GM12873 (cell line): ENCODE results near the gene NCOR1.

ENCODE experiments used
- TF ChIP-seq, protein P1 (sequence below): IDR thresholded peaks from 2 replicates; pipeline ENCODE4 v1.5.1; 2012; ENCODE audit warnings: low read depth, mild to moderate bottlenecking, moderate library complexity, low read length, control low read depth; ENCODE audit not compliant: insufficient read depth; ENCODE audit errors: missing control alignments

NCOR1 gene

DNA sequence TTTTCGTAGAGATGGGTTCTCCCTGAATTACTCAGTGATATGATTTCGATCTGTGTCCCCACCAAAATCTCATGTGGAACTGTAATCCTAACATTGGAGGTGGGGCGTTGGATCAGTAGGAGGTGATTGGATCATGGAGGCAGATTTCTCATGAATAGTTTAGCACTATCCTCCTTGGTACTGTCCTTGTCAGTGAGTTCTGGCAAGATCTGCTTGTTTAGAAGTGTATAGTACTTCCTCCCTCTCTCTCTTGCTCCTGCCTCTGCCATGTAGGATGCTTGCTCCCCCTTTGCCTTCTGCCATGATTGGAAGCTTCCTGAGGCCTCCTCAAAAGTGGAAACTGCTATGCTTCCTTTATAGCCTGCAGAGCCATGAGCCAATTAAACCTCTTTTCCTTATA lies 24.6 kb upstream of the NCOR1 start:
- TF ChIP-seq, protein P1, sequence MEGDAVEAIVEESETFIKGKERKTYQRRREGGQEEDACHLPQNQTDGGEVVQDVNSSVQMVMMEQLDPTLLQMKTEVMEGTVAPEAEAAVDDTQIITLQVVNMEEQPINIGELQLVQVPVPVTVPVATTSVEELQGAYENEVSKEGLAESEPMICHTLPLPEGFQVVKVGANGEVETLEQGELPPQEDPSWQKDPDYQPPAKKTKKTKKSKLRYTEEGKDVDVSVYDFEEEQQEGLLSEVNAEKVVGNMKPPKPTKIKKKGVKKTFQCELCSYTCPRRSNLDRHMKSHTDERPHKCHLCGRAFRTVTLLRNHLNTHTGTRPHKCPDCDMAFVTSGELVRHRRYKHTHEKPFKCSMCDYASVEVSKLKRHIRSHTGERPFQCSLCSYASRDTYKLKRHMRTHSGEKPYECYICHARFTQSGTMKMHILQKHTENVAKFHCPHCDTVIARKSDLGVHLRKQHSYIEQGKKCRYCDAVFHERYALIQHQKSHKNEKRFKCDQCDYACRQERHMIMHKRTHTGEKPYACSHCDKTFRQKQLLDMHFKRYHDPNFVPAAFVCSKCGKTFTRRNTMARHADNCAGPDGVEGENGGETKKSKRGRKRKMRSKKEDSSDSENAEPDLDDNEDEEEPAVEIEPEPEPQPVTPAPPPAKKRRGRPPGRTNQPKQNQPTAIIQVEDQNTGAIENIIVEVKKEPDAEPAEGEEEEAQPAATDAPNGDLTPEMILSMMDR: no peak

DNA sequence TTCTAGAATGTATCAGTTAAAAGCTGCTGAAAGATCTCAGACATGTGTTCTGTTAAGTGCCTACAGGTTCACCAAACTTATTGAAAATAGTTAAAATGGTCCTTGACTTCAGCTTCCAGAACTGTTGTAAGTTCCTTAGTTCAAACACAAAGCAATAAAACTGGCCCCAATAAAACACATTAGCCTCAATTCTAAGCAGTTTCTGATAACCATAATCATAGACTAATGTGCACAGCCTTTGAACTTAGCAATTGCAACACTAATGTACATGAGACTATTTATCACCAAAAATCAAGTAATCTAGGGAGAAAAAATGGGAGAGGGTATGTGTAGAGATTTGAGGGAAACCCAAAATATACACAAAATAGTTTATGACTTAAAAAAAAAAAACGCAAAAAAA lies 17.1 kb upstream of the NCOR1 start:
- TF ChIP-seq, protein P1: no peak

DNA sequence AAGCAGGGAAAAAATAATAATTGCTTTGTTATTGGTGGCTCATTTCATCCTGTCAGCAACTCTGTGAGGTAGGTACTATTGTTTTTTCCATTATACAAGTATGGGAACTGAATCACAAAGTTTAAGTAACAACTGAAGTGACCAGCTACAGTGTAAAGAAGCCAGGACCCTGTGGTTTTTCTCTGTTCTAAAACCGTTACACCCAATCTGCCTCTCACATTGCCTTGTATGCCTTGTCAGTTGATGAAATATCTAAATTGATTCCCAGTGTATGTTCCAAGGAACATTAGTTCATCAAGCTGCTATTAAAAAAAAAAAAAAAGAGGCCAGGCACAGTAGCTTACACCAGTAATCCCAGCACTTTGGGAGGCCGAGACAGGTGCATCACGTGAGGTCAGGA lies 7.1 kb upstream of the NCOR1 start:
- TF ChIP-seq, protein P1: no peak

DNA sequence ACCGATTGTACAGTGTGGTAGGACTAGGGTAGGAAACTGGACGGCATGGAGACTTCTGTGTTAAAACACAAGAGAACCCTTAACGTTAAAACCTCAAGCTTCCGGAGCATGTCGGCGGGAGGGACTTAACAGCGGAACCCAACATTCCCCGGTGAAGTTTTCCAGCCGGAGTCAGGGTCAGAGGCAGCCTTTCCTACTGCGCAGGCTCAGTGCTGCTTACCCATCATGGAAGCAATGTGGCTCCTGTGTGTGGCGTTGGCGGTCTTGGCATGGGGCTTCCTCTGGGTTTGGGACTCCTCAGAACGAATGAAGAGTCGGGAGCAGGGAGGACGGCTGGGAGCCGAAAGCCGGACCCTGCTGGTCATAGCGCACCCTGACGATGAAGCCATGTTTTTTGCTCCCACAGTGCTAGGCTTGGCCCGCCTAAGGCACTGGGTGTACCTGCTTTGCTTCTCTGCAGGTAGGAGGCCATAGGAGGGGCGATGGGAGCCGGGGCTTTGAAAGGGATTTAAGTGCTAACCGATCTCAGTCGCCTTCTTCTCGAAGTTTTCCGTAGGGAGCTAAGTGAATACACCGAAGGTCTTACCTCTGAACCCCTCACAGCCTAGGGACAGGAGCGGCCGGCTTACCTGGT lies 1.8 kb upstream of the NCOR1 start, which contains the start of gene PIGL:
TSS of gene PIGL (plus strand) at position 209 of the 634 bp plus-strand sequence. CDS start at position 226, 17 bp downstream.
- TF ChIP-seq, protein P1: no peak

DNA sequence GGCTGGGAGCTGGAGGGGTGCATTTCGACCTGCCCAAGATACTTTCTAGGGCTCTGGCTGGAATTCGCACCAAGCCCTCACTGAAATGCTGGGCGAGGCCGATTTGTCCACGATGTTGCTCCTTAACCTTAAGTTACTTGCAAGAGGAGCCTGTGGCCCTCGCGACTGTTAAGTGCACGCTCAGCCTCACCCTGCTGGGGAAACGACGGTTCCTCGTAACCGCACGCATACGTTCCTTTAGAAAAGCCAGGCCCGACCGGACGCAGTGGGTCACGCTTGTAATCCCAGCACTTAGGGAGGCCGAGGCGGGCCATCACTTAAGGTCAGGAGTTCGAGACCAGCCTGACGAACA lies 607 bp upstream of the NCOR1 start:
- TF ChIP-seq, protein P1: no peak

DNA sequence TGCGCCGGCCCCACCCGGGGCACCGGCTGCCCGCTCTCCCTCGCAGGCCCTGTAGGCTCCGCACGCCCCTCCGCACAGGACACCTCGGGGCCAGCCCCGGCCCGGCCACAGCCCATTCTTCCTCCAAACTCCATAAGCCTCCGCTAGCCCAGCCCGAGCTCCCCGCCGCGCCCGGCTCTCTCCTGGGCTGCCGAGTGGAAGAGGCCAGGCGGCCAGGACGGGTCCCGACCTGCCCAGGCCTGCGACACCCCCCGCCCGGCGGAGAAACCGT lies 397 bp downstream of the NCOR1 start:
- TF ChIP-seq, protein P1: no peak

DNA sequence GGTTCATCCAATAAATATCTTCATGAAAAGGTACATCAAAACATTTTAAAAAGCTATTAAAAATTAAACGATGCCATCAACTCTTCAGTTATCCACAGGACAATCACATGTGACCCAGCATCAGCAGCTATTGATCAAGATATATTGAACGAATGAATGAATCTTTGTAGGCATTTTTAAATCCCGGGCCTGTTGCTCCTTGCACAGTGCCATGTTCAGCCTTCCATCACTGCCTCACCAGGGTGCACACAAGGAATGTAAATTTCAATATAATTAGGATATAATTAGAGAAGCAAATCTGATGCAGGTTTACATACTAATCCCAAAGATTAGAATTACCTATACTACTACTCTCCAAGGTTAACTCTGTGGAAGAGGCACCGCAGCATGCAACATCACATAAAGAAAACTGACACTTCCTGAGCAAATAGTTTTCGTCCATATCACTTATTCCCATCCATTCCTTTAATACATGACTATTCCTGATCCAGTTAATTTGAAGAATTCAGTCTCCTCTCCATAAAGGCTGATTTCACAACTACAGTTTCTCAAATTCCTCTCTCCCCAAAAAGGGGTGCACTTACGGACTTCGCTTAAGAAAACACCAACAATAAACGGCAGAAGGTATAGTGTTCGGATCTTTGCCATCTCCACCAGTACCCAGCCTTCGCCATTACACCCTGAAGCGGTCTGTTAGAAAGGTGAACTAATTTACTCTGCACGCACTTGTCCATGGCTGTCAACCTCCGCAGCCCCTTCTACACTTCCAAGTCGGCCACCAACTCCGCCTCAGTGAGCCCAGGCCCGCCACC lies 938 bp downstream of the NCOR1 start:
- TF ChIP-seq, protein P1: no peak
